ENCODE measurements around the gene FXYD3.

Gene FXYD3

GRCh38 chr19:35136231-35136630 is 20.6 kb downstream of the FXYD3 start:
- H3K27me3 ChIP-seq (replicated peaks; ENCODE audit: control insufficient read depth, insufficient read depth, low read length), result no peaks in the 10 kb centered on the region; the same call in 1 of the 2 replicates
- TF ChIP-seq CTCF (IDR thresholded peaks at IDR 0.05; ENCODE audit: insufficient read depth, low read length, poor library complexity, severe bottlenecking), result no peak
- H3K36me3 ChIP-seq (ENCODE audit: control insufficient read depth, insufficient read depth, low read length), result no peaks in the 10 kb centered on the region
- no peak for DNase-seq (ENCODE audit: extremely low read depth, insufficient read length)
- H3K4me3 ChIP-seq (replicated peaks; ENCODE audit: low read depth, low read length), result no peak overlapping the region

- no peak overlapping the region for H3K4me3 ChIP-seq (replicated peaks; ENCODE audit: low read depth, low read length)
- H3K36me3 ChIP-seq (ENCODE audit: control insufficient read depth, insufficient read depth, low read length), result no peaks in the 10 kb centered on the region
- H3K27me3 ChIP-seq (replicated peaks; ENCODE audit: control insufficient read depth, insufficient read depth, low read length), result no peaks in the 10 kb centered on the region; the same call in 1 of the 2 replicates
- TF ChIP-seq CTCF (IDR thresholded peaks at IDR 0.05; ENCODE audit: insufficient read depth, low read length, poor library complexity, severe bottlenecking), result no peak
- no peak for DNase-seq (ENCODE audit: extremely low read depth, insufficient read length)
These were observed 21.5 kb downstream of the FXYD3 start for GRCh38 chr19:35136977-35137702.

DNA sequence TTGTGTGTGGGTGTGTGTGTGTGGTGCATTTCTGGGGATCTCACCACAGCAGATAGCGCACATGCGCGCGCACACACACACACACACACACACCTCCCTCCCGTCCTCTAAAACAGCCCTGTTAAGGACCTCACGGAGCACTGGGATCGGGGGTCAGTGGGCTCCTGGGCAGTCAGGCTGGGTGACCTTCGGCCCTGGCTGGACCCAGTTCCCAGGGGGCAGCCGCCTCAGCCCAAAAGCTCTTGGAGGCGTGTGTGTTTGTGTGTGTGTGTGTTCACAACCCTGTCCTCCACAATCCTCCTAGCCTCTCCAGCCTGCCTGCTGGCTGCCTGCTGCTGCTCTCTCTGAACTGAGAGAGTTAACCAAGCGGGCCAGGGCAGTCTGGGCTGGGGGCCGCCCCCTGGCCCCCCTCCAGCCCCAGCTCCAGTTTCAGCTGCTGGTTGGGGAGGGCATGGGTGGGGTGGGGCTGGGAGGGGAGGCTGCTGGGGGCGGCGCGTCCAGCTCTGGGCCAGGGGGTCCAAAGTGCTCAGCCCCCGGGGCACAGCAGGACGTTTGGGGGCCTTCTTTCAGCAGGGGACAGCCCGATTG is 22.8 kb downstream of the FXYD3 start, which contains the start of gene FXYD1:
Gene FXYD1, plus strand, starts transcription at position 520 of the 588 bp plus-strand sequence. CDS start 1,256 bp downstream, outside the sequence.
- DNase-seq (ENCODE audit: extremely low read depth, insufficient read length), result no peak
- no peak for TF ChIP-seq CTCF (IDR thresholded peaks at IDR 0.05; ENCODE audit: insufficient read depth, low read length, poor library complexity, severe bottlenecking)
- Histone ChIP-seq H3K4me3 (replicated peaks; ENCODE audit: low read depth, low read length) (no peak within 1 kb of the TSS), H3K27me3 (replicated peaks; ENCODE audit: control insufficient read depth, insufficient read depth, low read length) (no peaks in the 10 kb centered on the region; the same call in 1 of the 2 replicates), H3K36me3 (ENCODE audit: control insufficient read depth, insufficient read depth, low read length) (no peaks in the 10 kb centered on the region)

DNA sequence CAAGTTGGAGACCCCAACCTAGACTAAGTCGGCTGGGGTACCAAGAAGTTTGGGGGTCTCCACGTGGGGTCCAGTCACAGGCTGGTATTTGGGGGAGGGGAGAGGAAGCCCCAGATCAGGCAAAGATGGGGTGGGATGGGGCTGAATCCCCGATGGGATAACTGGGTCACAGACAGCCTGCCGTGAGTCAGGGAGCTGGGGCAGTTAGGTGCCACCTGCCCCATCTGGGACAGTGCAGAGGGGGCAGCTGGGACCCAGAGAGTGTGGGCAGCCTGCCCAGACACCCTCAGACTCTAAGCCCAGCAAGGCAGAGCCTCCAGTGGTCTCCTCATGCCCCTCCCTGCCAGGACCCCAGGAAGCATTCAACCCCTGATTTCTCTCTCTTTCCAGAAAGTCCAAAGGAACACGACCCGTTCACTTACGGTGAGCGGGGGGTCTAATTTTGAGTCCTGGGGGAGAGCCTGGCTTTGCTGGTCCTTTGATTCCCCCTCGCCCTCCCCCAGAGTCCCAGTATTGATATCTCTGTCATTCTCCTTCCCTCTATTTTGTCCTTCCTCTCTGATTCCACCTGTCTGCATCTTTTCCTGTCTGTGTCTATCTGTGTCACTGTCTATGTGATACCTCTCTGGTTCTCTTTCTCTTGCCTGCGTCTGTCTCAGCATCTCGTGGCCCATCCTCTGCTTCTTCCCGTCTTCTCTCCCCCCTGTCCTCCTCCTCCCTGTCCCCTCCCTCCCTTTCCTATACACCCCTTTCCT is 24.8 kb downstream of the FXYD3 start:
- H3K27me3 ChIP-seq (replicated peaks; ENCODE audit: control insufficient read depth, insufficient read depth, low read length), result no peaks in the 10 kb centered on the region; the same call in 1 of the 2 replicates
- no peak for DNase-seq (ENCODE audit: extremely low read depth, insufficient read length)
- H3K4me3 ChIP-seq (replicated peaks; ENCODE audit: low read depth, low read length), result no peak overlapping the region
- H3K36me3 ChIP-seq (ENCODE audit: control insufficient read depth, insufficient read depth, low read length), result no peaks in the 10 kb centered on the region
- TF ChIP-seq CTCF (IDR thresholded peaks at IDR 0.05; ENCODE audit: insufficient read depth, low read length, poor library complexity, severe bottlenecking), result no peak

- DNase-seq (ENCODE audit: extremely low read depth, insufficient read length), result peak; percentile 84
- no peaks in the 10 kb centered on the region; the same call in 1 of the 2 replicates for H3K27me3 ChIP-seq (replicated peaks; ENCODE audit: control insufficient read depth, insufficient read depth, low read length)
- H3K36me3 ChIP-seq (ENCODE audit: control insufficient read depth, insufficient read depth, low read length), result no peaks in the 10 kb centered on the region
- 0 out of 2 replicates have a peak overlapping the region, but pooled peaks have one; percentile 1 for H3K4me3 ChIP-seq (replicated peaks; ENCODE audit: low read depth, low read length)
- peak; percentile 81 for TF ChIP-seq CTCF (IDR thresholded peaks at IDR 0.05; ENCODE audit: insufficient read depth, low read length, poor library complexity, severe bottlenecking)
These were observed 25.6 kb downstream of the FXYD3 start for GRCh38 chr19:35140962-35141836.

Data from GM06990 (cell line).